Mesodermal cell (in vitro differentiated cells): ENCODE data around the gene PPM1J.

Experiments
- H3K27ac ChIP-seq: 2 replicates; pipeline ENCODE4 v1.7.0; 2013; ENCODE audit warnings: mild to moderate bottlenecking, low read depth, low read length, moderate library complexity; ENCODE audit not compliant: severe bottlenecking
- H3K36me3 ChIP-seq: 2 replicates; pipeline ENCODE4 v1.7.1; 2013; ENCODE audit warnings: mild to moderate bottlenecking, low read length, moderate library complexity; ENCODE audit not compliant: control insufficient read depth, insufficient read depth
- H3K4me1 ChIP-seq: one replicate; pipeline ENCODE4 v1.7.1; 2013; ENCODE audit warnings: mild to moderate bottlenecking, low read length; ENCODE audit not compliant: insufficient read depth, control insufficient read depth, poor library complexity, severe bottlenecking
- H3K4me3 ChIP-seq: 2 replicates; pipeline ENCODE4 v1.7.0; 2013; ENCODE audit warnings: low read length, control low read depth, mild to moderate bottlenecking; ENCODE audit not compliant: insufficient read depth, poor library complexity, severe bottlenecking; ENCODE audit errors: extremely low read depth
- H3K9me3 ChIP-seq: 2 replicates; pipeline ENCODE4 v1.7.1; 2013; ENCODE audit warnings: mild to moderate bottlenecking, low read length, moderate library complexity; ENCODE audit not compliant: control insufficient read depth
- WGBS, 2 experiments: methylation state at CpG; one replicate each; pipeline ENCODE4 v1.1.5; 2013; ENCODE audit warnings: missing lambda C conversion rate in 2 of 2; ENCODE audit not compliant: insufficient coverage in 2 of 2; 5-methylcytosine and 5-hydroxymethylcytosine counted together

The PPM1J gene

DNA sequence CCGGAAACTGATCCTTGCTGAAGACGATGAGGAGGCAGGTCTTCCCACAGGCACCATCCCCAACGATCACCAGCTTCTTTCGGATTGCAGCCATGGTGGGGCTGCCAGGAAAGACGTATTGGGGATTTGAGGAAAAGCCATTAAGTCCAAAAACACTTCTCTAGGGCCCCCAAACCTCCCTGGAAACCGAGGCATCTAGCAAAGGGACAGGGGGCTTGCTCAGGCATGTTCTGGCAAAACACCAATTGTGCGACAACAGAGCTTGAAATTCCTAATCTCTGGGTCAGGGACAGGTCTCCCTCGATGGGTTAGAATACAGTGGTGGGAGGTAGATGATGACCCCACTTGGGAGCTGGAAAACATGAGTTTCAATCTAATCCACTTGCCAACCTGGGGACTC, 11.4 kb downstream of the PPM1J start:
- Histone ChIP-seq H3K27ac (no peak overlapping the region), H3K36me3 (peaks cover 49% of the 10 kb centered on the region), H3K4me1 (peaks cover 67% of the 10 kb centered on the region), H3K9me3 (no peaks in the 10 kb centered on the region), H3K4me3 (no peak overlapping the region)
- 88 to 98% methylated on average over 7 to 8 of the region's 8 CpGs for WGBS, 2 experiments

GRCh38 chr1:112702420-112703261, 12.5 kb downstream of the PPM1J start:
- no peak overlapping the region for H3K4me3 ChIP-seq
- peaks cover 63% of the 10 kb centered on the region for H3K4me1 ChIP-seq
- peaks cover 60% of the 10 kb centered on the region for H3K36me3 ChIP-seq
- no peak overlapping the region for H3K27ac ChIP-seq
- WGBS, 2 experiments, result 89 to 90% methylated on average over 10 of the region's 12 CpGs
- H3K9me3 ChIP-seq, result no peaks in the 10 kb centered on the region

GRCh38 chr1:112702067-112702395, 13.1 kb downstream of the PPM1J start:
- Histone ChIP-seq H3K27ac (peak overlapping the region; percentile 95), H3K4me1 (peaks cover 62% of the 10 kb centered on the region), H3K36me3 (peaks cover 60% of the 10 kb centered on the region), H3K4me3 (no peak overlapping the region), H3K9me3 (no peaks in the 10 kb centered on the region)
- WGBS, 2 experiments, result 89 to 100% methylated on average over 1 of the region's 3 CpGs

DNA sequence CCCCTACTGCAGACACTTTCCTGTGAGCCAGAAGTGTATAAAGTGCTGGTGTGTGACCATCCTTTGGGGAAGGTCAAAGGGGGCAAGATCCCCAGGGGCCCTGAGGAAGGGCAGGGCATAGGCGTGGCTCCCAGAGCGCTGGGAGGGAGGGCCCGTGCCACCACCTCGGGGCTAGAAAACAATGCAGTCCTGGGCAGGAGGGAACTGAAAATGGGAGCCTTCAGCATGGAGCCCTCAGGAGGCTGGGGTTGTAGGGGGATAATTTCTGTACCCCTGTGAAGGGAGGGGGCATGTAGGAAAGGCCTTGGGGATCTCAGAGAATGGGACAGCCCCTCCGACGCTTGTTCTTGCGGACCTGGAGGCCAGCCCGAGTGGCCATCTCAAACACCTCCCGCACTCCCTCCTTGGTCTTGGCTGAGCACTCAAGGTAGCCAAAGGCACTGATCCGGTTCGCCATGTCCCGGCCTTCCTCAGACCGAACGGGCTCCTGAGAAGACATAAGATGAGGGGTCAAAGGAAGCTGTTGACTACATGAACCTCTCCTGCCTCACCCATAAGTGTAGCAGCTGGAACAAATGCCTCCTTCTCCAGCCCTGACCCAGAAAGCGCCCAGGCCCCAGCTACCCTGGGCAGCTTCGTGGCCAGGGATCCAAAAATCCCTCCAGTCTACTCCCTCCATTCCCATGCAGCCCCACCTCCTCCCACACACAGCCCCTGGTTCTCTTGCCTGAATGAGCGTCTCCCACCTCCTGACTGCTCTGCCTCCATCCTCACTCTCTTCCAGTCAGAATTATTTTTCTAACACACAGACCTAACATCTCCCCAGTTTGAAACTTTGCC, 13.7 kb downstream of the PPM1J start:
- H3K9me3 ChIP-seq, result no peaks in the 10 kb centered on the region
- no peak overlapping the region for H3K4me3 ChIP-seq

DNA sequence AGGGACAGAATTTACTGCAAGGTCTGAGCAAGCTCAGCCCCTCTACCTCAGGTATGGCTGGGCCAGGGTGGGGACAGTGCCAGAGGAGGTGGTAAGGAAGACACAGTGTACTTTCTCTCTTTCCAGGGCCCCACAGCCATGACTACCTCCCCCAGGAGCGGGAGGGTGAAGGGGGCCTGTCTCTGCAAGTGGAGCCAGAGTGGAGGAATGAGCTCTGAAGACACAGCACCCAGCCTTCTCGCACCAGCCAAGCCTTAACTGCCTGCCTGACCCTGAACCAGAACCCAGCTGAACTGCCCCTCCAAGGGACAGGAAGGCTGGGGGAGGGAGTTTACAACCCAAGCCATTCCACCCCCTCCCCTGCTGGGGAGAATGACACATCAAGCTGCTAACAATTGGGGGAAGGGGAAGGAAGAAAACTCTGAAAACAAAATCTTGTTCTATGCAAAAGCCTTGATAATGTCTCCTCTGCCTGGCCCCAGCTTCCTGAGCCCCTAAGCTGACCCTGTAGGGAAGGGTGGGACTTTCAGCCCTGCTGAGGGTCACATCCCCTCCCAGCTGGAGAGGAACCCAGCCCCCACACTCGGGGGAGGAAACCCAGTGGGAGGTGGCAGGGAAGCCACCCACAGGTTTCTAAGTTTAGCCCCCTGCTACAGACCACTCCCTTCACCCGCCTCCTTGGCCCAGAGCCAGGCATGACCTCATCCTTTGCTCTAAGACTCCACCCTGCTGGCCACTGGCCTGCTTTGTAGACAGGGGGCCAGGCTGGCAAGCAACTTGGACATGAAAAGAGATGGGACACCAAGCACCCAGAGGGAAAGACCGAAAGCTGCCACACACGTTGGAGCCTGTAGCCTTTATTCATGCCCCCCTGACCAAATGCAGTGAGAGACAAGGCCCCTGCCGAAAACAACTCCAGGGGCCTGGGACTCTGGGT, 14.6 kb downstream of the PPM1J start:
- no peak overlapping the region for H3K4me3 ChIP-seq
- H3K36me3 ChIP-seq, result peaks cover 70% of the 10 kb centered on the region
- peaks cover 66% of the 10 kb centered on the region for H3K4me1 ChIP-seq

More for the DNA sequence above, 13.7 kb downstream of the PPM1J start:
- WGBS, 2 experiments, result 70 to 83% methylated on average over 10 to 12 of the region's 17 CpGs
- Histone ChIP-seq H3K4me1 (peaks cover 66% of the 10 kb centered on the region), H3K36me3 (peaks cover 62% of the 10 kb centered on the region), H3K27ac (peak overlapping the region; percentile 95)

GRCh38 chr1:112699425-112700144, 15.5 kb downstream of the PPM1J start:
- H3K4me3 ChIP-seq, result no peak overlapping the region
- 94 to 97% methylated on average over 9 to 11 of the region's 13 CpGs for WGBS, 2 experiments
- H3K36me3 ChIP-seq, result peaks cover 80% of the 10 kb centered on the region
- H3K9me3 ChIP-seq, result no peaks in the 10 kb centered on the region
- peak overlapping the region; percentile 95 for H3K27ac ChIP-seq
- peaks cover 64% of the 10 kb centered on the region for H3K4me1 ChIP-seq

More for the DNA sequence above, 14.6 kb downstream of the PPM1J start:
- 13 to 36% methylated on average over 5 to 6 of the region's 7 CpGs for WGBS, 2 experiments
- peak overlapping the region; percentile 95 for H3K27ac ChIP-seq
- no peaks in the 10 kb centered on the region for H3K9me3 ChIP-seq

DNA sequence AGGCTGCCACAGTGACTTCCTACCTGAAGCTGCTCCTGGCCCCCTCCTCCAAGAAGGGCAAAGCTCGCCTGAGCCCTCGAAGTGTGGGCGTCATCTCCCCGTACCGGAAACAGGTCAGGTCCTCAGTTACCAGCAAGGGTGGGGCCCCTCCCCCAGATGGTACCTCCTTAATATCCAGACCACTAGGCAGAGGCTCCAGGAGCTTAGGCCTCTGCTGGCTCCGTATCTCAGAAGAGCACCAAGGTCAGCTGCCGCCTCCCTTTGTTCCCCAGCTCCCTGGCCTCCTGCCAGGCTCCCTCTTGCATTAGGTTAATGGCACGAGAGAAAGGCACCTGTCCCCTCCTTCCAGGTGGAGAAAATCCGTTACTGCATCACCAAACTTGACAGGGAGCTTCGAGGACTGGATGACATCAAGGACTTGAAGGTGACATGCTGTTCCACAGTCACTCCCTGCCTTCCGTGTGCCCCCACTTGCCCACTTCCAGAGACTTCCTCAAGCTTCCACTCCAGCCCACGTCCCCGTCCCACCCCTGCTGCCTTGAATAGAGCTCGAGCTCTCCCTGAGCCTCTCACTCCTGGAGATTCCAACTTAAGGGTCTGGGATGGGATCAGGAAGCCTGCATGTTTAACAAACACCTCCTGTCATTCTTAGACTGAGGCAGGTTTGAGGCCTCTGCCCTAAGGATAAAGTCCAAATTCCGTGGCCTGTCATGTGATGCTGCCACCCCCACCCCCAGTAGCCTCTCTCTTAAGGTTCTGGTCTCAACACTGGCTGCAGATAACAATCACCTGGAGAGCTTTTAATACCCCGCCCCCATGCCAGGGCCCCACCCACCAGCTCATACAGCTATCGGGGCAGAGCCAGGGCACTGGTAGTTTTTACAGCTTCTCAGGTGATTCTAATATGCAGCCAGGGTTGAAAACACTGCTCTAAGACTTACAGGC, 16.5 kb downstream of the PPM1J start:
- peaks cover 56% of the 10 kb centered on the region for H3K4me1 ChIP-seq
- H3K36me3 ChIP-seq, result peaks cover 79% of the 10 kb centered on the region
- no peaks in the 10 kb centered on the region for H3K9me3 ChIP-seq
- H3K27ac ChIP-seq, result no peak overlapping the region
- 85 to 86% methylated on average over 11 to 15 of the region's 17 CpGs for WGBS, 2 experiments
- H3K4me3 ChIP-seq, result no peak overlapping the region

GRCh38 chr1:112697781-112698201, 17.3 kb downstream of the PPM1J start:
- Histone ChIP-seq H3K36me3 (peaks cover 76% of the 10 kb centered on the region), H3K4me3 (no peak overlapping the region), H3K4me1 (peaks cover 47% of the 10 kb centered on the region), H3K9me3 (no peaks in the 10 kb centered on the region), H3K27ac (no peak overlapping the region)
- 80 to 99% methylated on average over 1 to 7 of the region's 9 CpGs for WGBS, 2 experiments

DNA sequence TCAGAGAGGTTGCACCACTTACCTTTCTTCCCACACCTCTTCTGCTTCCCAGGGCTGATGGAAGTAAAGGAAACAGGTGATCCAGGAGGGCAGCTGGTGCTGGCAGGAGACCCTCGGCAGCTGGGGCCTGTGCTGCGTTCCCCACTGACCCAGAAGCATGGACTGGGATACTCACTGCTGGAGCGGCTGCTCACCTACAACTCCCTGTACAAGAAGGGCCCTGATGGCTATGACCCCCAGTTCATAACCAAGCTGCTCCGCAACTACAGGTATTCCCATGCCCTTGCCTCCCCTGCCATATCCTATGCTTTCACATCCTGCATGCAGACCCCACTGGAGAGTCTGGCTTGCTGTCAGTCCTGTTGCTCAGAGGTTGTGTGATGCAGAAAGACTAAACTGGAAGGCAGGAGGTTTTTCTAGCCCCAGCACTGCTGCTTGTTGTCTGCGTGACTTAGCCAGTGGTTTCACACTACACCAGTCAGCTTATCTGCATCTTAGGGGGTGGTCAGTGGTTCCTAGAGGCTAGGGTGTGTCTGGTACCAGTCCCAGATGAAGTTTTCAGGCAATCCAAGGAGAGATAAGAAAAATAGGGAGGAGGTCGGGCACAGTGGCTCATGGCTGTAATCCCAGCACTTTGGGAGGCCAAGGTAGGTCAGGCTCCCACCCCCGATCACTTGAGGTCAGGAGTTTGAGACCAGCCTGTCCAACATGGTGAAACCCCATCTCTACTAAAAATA, 18.4 kb downstream of the PPM1J start:
- Histone ChIP-seq H3K36me3 (peaks cover 76% of the 10 kb centered on the region), H3K27ac (no peak overlapping the region)

More for the DNA sequence above, 18.4 kb downstream of the PPM1J start:
- Histone ChIP-seq H3K4me1 (peaks cover 37% of the 10 kb centered on the region), H3K4me3 (no peak overlapping the region), H3K9me3 (no peaks in the 10 kb centered on the region)
- WGBS, 2 experiments, result 91 to 95% methylated on average over 4 to 6 of the region's 7 CpGs
